HG03469 (cell line): ENCODE measurements around the gene PLA2G12A.

Experiments
- ATAC-seq: cut with Tn5 transposase; IDR thresholded peaks from one replicate; pipeline ENCODE4 v1.9.1; 2021; ENCODE audit warnings: mild to moderate bottlenecking, moderate library complexity, moderate number of reproducible peaks; ENCODE audit not compliant: unreplicated experiment

Gene PLA2G12A

GRCh38 chr4:109729117-109729717 lies 653 bp downstream of the PLA2G12A start:
- no peak for ATAC-seq

- no peak for ATAC-seq
These were observed 1.5 kb downstream of the PLA2G12A start for GRCh38 chr4:109728385-109728784.

- no peak for ATAC-seq
These were observed 6.8 kb downstream of the PLA2G12A start for GRCh38 chr4:109723110-109723509.

GRCh38 chr4:109722357-109722756 lies 7.5 kb downstream of the PLA2G12A start:
- ATAC-seq: no peak

GRCh38 chr4:109721033-109721432 lies 8.8 kb downstream of the PLA2G12A start:
- no peak for ATAC-seq

GRCh38 chr4:109719604-109720003 lies 10.3 kb downstream of the PLA2G12A start:
- ATAC-seq: no peak

- no peak for ATAC-seq
These were observed 11.1 kb downstream of the PLA2G12A start for GRCh38 chr4:109718759-109719158.

- ATAC-seq: no peak
These were observed 16.4 kb downstream of the PLA2G12A start for GRCh38 chr4:109713500-109713899.

- ATAC-seq: peak; percentile 83
These were observed 20.9 kb downstream of the PLA2G12A start for GRCh38 chr4:109708990-109709389.

GRCh38 chr4:109708435-109708834 lies 21.4 kb downstream of the PLA2G12A start:
- ATAC-seq: no peak

- ATAC-seq: no peak
These were observed 26.1 kb downstream of the PLA2G12A start for GRCh38 chr4:109703664-109704361.

GRCh38 chr4:109702950-109703663 lies 26.8 kb downstream of the PLA2G12A start, which contains the start of gene CASP6:
CASP6 (minus strand) TSS chr4:109703445; CDS start chr4:109703395, 50 bp downstream.
- ATAC-seq: peak; percentile 43

GRCh38 chr4:109701566-109702410 lies 28.1 kb downstream of the PLA2G12A start:
- no peak for ATAC-seq

GRCh38 chr4:109699553-109700225 lies 30.2 kb downstream of the PLA2G12A start:
- no peak for ATAC-seq

- no peak for ATAC-seq
These were observed 31.2 kb downstream of the PLA2G12A start for GRCh38 chr4:109698656-109699055.

- ATAC-seq: no peak
These were observed 38.4 kb downstream of the PLA2G12A start for GRCh38 chr4:109691411-109691920.

GRCh38 chr4:109690690-109691410 lies 39.0 kb downstream of the PLA2G12A start:
- peak; percentile 80 for ATAC-seq

- no peak for ATAC-seq
These were observed 45.1 kb downstream of the PLA2G12A start for GRCh38 chr4:109684727-109685126.

GRCh38 chr4:109683621-109684253 lies 46.1 kb downstream of the PLA2G12A start:
- no peak for ATAC-seq
